Neural progenitor cell (in vitro differentiated cells): Measurements from ENCODE around the gene DZIP1. TPM values are rescaled to one million over a fixed set of nuclear protein-coding genes. Genes with fewer than 3 reads are reported as not detected.

ENCODE experiments used
- DNase-seq: peaks from one replicate; pipeline ENCODE4 v3.0.0-alpha.2; 2016; ENCODE audit warnings: low spot score
- H2AFZ ChIP-seq: fragments of 200-600 bp; sonication (generic); replicated peaks from 2 replicates; pipeline ENCODE4 v1.6.1; 2016; ENCODE audit warnings: antibody characterized with exemption
- H3F3A ChIP-seq: fragments of 200-600 bp; sonication (generic); 2 replicates; pipeline ENCODE4 v1.6.1; 2016; ENCODE audit warnings: antibody characterized with exemption, low read depth
- H3K27ac ChIP-seq: fragments of 200-600 bp; sonication (generic); 2 replicates; pipeline ENCODE4 v1.5.1; 2016; ENCODE audit warnings: mild to moderate bottlenecking
- H3K27me3 ChIP-seq: fragments of 200-600 bp; sonication (generic); 2 replicates; pipeline ENCODE4 v1.6.1; 2016; ENCODE audit warnings: mild to moderate bottlenecking, moderate library complexity
- H3K36me3 ChIP-seq: fragments of 200-600 bp; sonication (generic); 2 replicates; pipeline ENCODE4 v1.5.1; 2016
- H3K4me1 ChIP-seq: fragments of 200-600 bp; sonication (generic); 2 replicates; pipeline ENCODE4 v1.6.1; 2016; ENCODE audit warnings: mixed run types
- H3K4me2 ChIP-seq: fragments of 200-600 bp; sonication (generic); 2 replicates; pipeline ENCODE4 v1.6.1; 2016
- H3K4me3 ChIP-seq: fragments of 200-600 bp; sonication (generic); 2 replicates; pipeline ENCODE4 v1.5.1; 2016
- H3K79me2 ChIP-seq: fragments of 200-600 bp; sonication (generic); 2 replicates; pipeline ENCODE4 v1.6.1; 2016; ENCODE audit warnings: low read depth
- H3K9ac ChIP-seq: fragments of 200-600 bp; sonication (generic); 2 replicates; pipeline ENCODE4 v1.6.1; 2016
- H3K9me3 ChIP-seq: fragments of 200-600 bp; sonication (generic); 2 replicates; pipeline ENCODE4 v1.5.1; 2016; ENCODE audit warnings: low read depth
- H4K20me1 ChIP-seq: fragments of 200-600 bp; sonication (generic); 2 replicates; pipeline ENCODE4 v1.6.1; 2016; ENCODE audit warnings: low read depth
- H3K27ac Mint-ChIP-seq: 3 replicates; pipeline ENCODE4 v1.8.0; 2021; ENCODE audit warnings: mixed read lengths
- H3K27me3 Mint-ChIP-seq: 2 replicates; pipeline ENCODE4 v1.8.0; 2022; ENCODE audit warnings: low read depth, mild to moderate bottlenecking, inconsistent platforms, moderate library complexity, mixed read lengths; ENCODE audit not compliant: insufficient read depth
- H3K36me3 Mint-ChIP-seq: 3 replicates; pipeline ENCODE4 v1.8.0; 2021; ENCODE audit warnings: mixed read lengths
- H3K4me1 Mint-ChIP-seq: 3 replicates; pipeline ENCODE4 v1.8.0; 2021; ENCODE audit warnings: mixed read lengths
- H3K4me3 Mint-ChIP-seq: 3 replicates; pipeline ENCODE4 v1.8.0; 2021; ENCODE audit warnings: mild to moderate bottlenecking, moderate library complexity, mixed read lengths
- H3K9me3 Mint-ChIP-seq: 3 replicates; pipeline ENCODE4 v1.8.0; 2020; ENCODE audit warnings: mixed read lengths
- CTCF ChIP-seq: fragments of 200-600 bp; sonication (generic); IDR thresholded peaks from 2 replicates; pipeline ENCODE4 v1.5.1; 2017; ENCODE audit warnings: antibody characterized with exemption, mild to moderate bottlenecking
- EZH2 ChIP-seq: fragments of 200-600 bp; sonication (generic); IDR thresholded peaks from 2 replicates; pipeline ENCODE4 v1.6.1; 2017; ENCODE audit warnings: antibody characterized with exemption, mild to moderate bottlenecking, moderate library complexity
- EZH2phosphoT487 ChIP-seq: fragments of 200-600 bp; sonication (generic); IDR thresholded peaks from 2 replicates; pipeline ENCODE4 v1.6.1; 2017; ENCODE audit warnings: antibody characterized with exemption
- total RNA-seq: library from RNA; depleted of rRNA; stranded (reverse); fragments of >200 nt; gene quantifications from 2 replicates; pipeline ENCODE4 v1.2.3, GENCODE V29; 2015; ENCODE audit warnings: low replicate concordance

The DZIP1 gene
- total RNA-seq, 1 donor from 2014 or later: 70.4 TPM

GRCh38 chr13:95564733-95565291 lies 79.7 kb downstream of the DZIP1 start:
- no peaks in the 10 kb centered on the region for H4K20me1 ChIP-seq
- DNase-seq: no peak
- H3K4me3 ChIP-seq: no peak overlapping the region
- Mint-ChIP-seq H3K27ac (no peak overlapping the region), H3K4me1 (no peaks in the 10 kb centered on the region), H3K36me3 (no peaks in the 10 kb centered on the region), H3K27me3 (peaks cover 2% of the 10 kb centered on the region), H3K4me3 (no peak overlapping the region), H3K9me3 (peaks cover 2% of the 10 kb centered on the region)
- H3K36me3 ChIP-seq: no peaks in the 10 kb centered on the region
- no peaks in the 10 kb centered on the region for H3K4me1 ChIP-seq
- H3K4me2 ChIP-seq: no peak overlapping the region
- no peak overlapping the region for H2AFZ ChIP-seq
- H3F3A ChIP-seq: peaks cover 5% of the 10 kb centered on the region
- no peaks in the 10 kb centered on the region for H3K27me3 ChIP-seq
- H3K9ac ChIP-seq: no peak overlapping the region
- H3K79me2 ChIP-seq: no peaks in the 10 kb centered on the region
- H3K27ac ChIP-seq: no peak overlapping the region
- no peak for TF ChIP-seq CTCF
- no peak for TF ChIP-seq EZH2phosphoT487
- no peak for TF ChIP-seq EZH2
- no peaks in the 10 kb centered on the region for H3K9me3 ChIP-seq

GRCh38 chr13:95564091-95564490 lies 80.4 kb downstream of the DZIP1 start:
- Mint-ChIP-seq H3K4me1 (no peaks in the 10 kb centered on the region), H3K27ac (no peak overlapping the region), H3K36me3 (no peaks in the 10 kb centered on the region), H3K27me3 (peaks cover 1% of the 10 kb centered on the region), H3K4me3 (no peak overlapping the region), H3K9me3 (peaks cover 2% of the 10 kb centered on the region)
- Histone ChIP-seq H2AFZ (no peak overlapping the region), H3K4me2 (no peak overlapping the region), H3K9ac (no peak overlapping the region), H3K79me2 (no peaks in the 10 kb centered on the region), H3K36me3 (no peaks in the 10 kb centered on the region), H3K4me3 (no peak overlapping the region), H4K20me1 (no peaks in the 10 kb centered on the region), H3F3A (peaks cover 5% of the 10 kb centered on the region), H3K27me3 (no peaks in the 10 kb centered on the region), H3K4me1 (no peaks in the 10 kb centered on the region), H3K27ac (no peak overlapping the region), H3K9me3 (no peaks in the 10 kb centered on the region)
- DNase-seq: no peak
- TF ChIP-seq EZH2 (no peak), EZH2phosphoT487 (no peak), CTCF (peak; percentile 22)

- Histone ChIP-seq H3K36me3 (no peaks in the 10 kb centered on the region), H2AFZ (no peak overlapping the region), H3K79me2 (no peaks in the 10 kb centered on the region), H3K9me3 (no peaks in the 10 kb centered on the region), H3F3A (peaks cover 5% of the 10 kb centered on the region), H3K4me1 (no peaks in the 10 kb centered on the region), H3K27ac (no peak overlapping the region), H3K4me3 (no peak overlapping the region), H3K27me3 (no peaks in the 10 kb centered on the region), H4K20me1 (no peaks in the 10 kb centered on the region), H3K4me2 (no peak overlapping the region), H3K9ac (no peak overlapping the region)
- DNase-seq: no peak
- no peak overlapping the region for H3K4me3 Mint-ChIP-seq
- TF ChIP-seq CTCF (no peak), EZH2phosphoT487 (no peak), EZH2 (no peak)
- peaks cover 1% of the 10 kb centered on the region for H3K27me3 Mint-ChIP-seq
- no peaks in the 10 kb centered on the region for H3K4me1 Mint-ChIP-seq
- no peaks in the 10 kb centered on the region for H3K9me3 Mint-ChIP-seq
- H3K27ac Mint-ChIP-seq: no peak overlapping the region
- H3K36me3 Mint-ChIP-seq: no peaks in the 10 kb centered on the region
Measured at GRCh38 chr13:95560387-95560786, 84.1 kb downstream of the DZIP1 start.
